ENCODE results near the gene GINS2.

The GINS2 gene

DNA sequence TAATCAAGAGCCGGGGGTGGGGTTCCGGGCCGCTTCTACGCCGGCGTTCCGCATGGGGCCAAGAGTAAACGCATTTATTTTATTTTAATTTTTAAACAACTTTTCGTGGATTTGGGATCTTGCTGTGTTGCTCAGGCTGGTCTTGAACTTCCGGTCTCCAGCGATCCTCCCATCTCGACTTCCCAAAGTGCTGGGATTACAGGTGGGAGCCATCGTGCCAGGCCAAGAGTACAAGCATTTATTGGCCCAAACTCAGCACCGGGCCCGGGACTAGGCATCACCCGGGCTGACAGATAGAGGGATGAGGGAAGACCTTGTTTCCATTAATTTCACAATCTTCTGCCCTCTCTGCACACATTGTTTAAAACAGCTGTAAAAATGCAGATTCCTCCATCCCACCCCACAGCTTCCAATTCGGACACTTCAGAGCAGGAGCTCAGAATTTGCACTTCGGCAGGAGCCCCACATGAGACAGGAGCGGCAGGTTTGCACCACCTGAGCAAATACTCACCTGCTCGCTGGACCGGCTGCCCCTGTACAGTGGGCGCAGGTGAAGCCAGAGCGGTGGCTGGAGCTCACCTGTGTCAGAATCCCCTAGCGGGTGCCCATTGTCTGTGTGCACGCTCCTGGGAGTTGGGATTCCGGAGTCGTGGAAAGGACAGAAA is 663 bp upstream of the GINS2 start:
- DNase-seq, result peak; percentile 73

DNA sequence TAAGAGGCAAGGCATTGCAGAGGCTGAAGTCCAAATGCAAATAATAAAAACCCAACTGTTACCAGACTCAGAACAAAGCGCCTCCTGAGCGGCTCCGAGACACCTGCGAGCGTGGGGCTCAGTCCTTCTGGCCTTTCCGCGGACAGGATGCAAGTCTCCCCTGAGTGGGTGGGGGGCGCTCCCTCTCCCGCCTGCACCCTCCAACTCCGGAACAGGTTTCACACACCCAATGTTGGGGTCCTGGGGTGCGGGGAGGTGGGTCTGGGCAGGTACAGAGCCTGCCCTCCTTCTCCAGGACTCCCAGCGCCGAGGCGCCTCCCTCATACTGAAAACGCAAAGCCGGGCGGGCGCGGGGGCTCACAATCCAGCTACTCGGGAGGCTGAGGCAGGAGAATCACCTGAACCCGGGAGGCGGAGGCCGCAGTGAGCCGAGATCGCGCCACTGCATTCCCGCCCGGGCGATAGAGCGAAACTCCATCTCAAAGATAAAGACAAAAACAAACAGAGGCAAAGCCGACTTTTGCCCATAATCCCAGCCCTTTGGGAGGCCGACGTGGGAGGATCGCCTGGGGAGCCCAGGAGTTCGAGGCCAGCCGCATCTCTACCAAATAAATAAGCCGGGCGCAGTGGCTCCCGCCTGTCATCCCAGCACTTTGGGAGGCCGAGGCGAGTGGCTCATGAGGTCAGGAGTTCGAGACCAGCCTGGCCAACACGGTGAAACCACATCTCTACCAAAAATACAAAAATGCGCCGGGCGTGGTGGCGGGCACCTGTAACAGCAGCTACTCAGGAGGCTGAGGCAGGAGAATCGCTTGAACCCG is 893 bp downstream of the GINS2 start:
- DNase-seq, result peak; percentile 35

GRCh38 chr16:85686912-85687591 is 1.7 kb downstream of the GINS2 start:
- peak; percentile 30 for DNase-seq

DNA sequence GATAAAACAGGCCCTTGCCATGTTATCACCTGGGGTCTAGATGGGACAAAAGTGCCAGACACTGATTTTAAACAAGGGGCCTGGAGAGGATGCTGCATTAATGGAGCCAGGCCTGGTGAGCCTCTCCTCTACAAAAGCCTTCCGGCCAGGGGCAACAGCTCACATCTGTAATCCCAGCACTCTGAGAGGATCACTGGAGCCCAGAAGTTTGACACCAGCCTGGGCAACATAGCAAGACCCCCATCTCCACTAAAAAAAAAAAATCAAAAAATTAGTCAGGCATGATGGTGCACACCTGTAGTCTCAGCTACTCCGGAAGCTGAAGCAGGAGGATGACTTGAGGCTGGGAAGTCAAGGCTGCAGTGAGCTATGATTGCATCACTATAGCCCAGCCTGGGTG is 3.5 kb downstream of the GINS2 start:
- DNase-seq, result no peak

DNA sequence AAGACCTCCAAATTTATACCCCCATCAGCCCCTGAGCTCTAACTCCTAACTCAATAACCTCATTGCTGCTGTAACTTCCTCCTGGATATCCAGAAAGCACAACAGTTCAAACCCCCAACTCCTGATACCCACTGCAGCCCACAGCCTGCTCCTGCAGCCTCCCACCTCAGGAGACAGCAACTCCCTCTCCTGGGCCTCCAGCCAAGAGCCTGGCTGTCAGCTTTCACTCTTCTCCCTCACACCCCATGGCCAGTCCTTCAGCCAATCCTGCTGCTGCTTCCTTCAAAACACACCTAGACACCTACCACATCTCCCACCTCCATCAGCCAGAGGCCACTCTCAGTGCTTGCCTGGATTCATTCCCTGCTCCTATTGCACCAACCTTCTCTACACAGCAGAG is 5.4 kb downstream of the GINS2 start:
- peak; percentile 45 for DNase-seq

DNA sequence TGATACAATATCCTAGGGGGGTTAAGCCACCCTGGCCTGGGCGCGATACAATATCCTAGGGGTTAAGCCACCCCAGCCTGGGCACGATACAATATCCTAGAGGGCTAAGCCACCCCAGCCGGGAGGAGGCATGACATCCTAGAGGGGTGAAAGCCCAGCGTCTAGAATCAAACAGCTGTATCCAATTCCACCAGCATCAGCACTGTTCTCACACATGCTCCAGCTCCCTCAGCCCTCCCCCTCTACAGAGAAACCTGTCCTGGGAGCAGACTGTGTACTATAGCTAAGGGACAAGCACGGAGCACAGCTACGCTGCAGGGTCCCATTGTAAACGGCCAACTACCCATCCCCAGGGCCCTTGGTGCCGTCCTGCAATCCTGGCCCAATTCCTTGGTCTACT is 6.2 kb downstream of the GINS2 start:
- no peak for DNase-seq

GRCh38 chr16:85681255-85681654 is 7.5 kb downstream of the GINS2 start:
- DNase-seq, result peak; percentile 16

GRCh38 chr16:85680352-85680944 is 8.3 kb downstream of the GINS2 start:
- DNase-seq, result no peak

DNA sequence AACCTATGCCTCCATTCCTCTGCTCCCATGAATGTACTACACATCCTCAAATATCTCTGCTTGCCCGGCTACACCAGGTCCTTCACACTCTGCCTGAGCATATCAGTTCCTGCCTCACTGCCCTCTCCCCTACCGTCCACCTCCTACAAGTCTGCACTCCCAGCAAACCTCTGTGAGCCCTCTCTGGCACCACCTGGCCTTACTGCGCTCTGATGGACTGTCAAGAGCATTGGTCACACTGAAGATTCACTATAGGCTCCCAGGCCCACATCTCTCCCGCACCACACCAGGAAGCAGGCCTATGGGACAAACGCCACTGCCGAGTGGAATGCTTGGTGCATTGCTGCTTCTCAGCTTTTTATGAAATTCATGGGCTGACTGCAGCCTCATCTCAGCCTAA is 8.9 kb downstream of the GINS2 start:
- DNase-seq, result no peak

DNA sequence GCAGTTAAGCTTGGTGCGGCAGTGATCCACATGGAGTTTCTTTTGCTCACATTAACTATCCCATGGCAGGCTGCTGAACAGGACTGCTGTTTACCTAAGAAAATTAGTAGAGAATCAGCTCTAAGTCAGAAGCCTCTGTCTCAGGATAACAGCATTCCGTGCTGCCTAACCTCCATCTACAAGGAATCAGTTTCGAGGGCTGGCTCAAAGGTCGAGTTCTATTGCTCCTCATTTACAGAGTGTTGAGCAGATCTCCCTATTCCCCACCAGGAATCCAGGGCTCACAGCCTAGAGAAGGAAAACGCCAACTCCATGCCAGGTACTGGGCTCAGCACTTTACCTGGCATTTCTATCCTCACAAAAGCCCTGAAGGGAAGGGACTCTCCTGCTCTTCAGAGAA is 9.9 kb downstream of the GINS2 start:
- no peak for DNase-seq

DNA sequence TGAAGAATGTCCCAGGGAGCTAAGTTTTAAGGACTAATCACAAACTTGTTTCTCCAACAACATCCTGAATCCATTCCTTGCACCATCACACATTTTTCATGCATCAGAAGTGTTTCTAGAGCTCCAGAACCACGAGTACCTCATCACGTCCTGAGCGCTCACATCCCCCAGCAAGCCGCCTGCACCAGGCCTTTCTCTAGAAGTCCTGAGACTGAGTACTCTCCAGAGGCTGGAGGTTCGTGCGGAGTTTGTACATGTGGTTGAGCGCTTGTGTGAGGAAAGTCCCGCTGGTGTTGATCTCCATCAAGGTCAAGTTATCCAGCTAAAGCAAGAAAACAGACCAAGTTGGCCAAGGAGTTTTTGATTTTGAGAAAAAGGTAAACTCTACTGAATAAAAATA is 10.7 kb downstream of the GINS2 start:
- no peak for DNase-seq

- no peak for DNase-seq
Observed at GRCh38 chr16:85677383-85677967, 11.3 kb downstream of the GINS2 start.

GRCh38 chr16:85676466-85676865 is 12.3 kb downstream of the GINS2 start:
- no peak for DNase-seq

DNA sequence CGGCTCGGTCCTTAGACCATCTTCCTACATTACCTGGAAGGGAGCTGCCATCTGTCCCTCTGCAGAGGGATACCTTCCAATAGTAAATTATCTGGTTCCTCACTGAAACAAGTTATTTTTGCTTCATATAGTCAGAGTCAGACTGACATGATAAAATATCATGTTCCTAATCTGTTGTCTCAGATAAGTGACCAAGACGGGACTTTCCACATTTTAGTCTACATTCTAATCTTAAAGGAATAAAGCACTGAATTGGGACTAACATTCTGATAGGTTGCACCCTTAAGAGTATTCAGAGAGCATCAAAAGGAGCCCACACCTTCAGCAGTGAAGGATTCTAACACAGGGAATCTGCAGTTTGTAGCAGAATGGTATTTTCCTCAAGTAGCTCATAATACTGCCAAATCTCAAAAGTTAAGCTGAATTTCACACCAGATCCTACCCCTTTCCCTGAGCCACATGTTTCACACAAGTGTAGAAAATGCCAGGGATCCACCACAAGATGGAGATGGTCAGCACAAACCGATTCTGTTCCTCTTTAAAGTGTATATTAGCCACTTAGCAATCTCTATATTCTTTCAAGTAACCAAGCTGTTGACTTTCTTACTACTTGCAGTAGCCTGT is 13.4 kb downstream of the GINS2 start:
- DNase-seq, result peak; percentile 15

GRCh38 chr16:85674828-85675227 is 13.9 kb downstream of the GINS2 start:
- no peak for DNase-seq

DNA sequence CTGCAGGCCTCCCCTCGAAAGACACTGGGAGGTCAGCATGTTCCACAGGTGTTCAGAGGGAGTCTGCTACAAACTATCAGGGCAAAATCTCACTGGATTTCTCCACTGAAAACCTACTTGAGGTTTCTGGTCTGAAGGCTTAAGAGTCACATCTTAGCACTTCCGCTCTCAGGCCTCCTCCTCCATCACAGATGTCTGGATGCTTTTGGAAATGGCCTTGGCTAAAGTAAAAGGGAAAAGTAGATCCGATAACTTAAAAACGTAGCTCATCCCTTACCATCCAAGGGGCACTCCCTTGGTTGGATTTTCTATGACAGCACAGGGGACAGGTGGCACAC is 14.4 kb downstream of the GINS2 start:
- DNase-seq, result peak; percentile 41

GRCh38 chr16:85673529-85674417 is 15.0 kb downstream of the GINS2 start:
- peak; percentile 80 for DNase-seq

- DNase-seq, result no peak
Observed at GRCh38 chr16:85670840-85671239, 17.9 kb downstream of the GINS2 start.

DNA sequence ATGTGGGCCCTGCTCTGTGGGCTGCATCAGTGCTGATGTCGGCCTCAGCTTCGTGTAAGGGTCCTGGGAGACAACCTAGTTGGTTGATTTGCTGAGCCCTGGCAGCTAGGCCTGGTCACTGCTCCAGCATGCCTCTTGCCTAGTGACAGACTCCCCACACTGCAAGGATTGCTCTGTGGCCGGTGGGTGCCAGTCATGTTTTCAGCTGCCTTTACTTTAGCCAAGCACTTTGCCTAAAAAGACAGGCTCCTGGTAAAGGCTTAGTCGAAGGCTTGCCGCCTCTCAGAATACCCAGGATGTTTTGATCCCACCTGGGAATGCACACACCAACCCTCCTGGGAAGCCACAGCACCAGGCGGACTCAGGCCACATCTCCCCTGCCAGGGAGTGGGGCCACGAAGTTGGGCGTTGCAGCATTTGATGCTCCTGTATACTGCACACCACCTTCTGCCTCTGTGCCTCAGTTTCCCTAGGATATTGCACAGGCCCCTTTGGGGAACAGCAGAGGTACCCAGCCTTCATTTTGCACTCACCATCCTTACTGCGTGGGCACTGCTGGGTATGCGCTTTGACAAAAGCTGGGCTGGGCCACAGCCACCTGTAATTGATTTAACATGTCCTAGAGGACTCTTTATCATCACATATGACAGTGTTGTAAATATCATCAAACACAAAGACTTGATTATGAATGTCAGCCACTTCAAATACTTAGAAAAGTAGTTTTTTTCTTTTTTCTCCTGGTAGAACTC is 19.9 kb downstream of the GINS2 start:
- DNase-seq, result no peak

DNA sequence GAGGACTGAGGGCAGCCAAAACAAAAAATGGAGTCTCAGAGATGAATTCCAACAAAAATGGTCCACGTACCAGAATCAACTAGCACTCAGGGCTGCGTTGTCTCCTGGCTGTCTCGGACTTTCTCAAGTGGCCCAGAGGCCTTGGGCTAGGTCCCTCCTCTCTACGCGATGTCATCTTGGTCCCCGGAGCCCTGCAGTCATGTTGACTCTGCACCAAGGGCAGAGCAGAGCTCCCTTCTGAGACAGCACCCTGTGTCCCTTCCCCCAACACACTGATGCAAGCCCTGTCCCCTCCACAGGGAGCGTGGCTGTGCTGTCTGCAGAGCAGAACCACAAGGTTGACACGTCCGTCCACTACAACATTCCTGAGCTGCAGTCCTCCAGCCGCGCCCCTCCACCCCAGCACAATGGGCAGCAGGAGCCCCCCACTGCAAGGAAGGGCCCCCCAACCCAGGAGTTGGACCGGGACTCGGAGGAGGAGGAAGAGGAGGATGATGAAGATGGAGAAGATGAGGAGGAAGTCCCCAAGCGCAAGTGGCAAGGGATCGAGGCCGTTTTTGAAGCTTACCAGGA is 20.8 kb downstream of the GINS2 start:
- no peak for DNase-seq

DNA sequence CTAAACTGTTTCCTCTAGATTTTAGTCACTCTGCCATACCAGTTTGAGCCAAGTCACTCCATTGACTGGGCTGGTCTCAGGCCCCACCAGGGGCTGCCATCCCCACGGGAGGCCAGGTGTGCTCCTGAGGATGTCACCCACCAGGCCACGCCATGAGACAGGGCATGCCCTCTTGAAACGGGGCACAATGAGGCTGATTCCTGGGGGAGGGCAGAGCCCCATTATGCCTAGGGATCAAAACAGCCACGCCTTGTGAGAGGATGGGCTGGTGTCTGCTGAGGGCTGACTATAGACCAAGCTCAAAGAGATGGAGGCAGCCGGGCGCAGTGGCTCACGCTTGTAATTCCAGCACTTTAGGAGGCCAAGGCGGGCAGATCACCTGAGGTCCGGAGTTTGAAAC is 21.5 kb downstream of the GINS2 start:
- no peak for DNase-seq

Data from NCI-H69 (cell line).